Mesendoderm (in vitro differentiated cells): ENCODE measurements around the gene ECT2L.
A peak's percentile ranks its signal among the peaks of the same experiment; 100 is the strongest.

Source experiments
- DNase-seq: peaks from one replicate; pipeline ENCODE4 v3.0.0; 2013
- H2AK5ac ChIP-seq: 2 replicates; pipeline ENCODE4 v1.6.1; 2013; ENCODE audit warnings: low read length, inconsistent platforms
- H2BK120ac ChIP-seq: 2 replicates; pipeline ENCODE4 v1.6.1; 2013; ENCODE audit warnings: low read depth, mild to moderate bottlenecking, low read length, moderate library complexity, mixed read lengths
- H2BK15ac ChIP-seq: replicated peaks from 2 replicates; pipeline ENCODE4 v1.6.1; 2013; ENCODE audit warnings: low read depth, mild to moderate bottlenecking, moderate library complexity
- H2BK5ac ChIP-seq: 2 replicates; pipeline ENCODE4 v1.6.1; 2013; ENCODE audit warnings: low read length, inconsistent platforms
- H3K18ac ChIP-seq: 2 replicates; pipeline ENCODE4 v1.6.1; 2013; ENCODE audit warnings: mild to moderate bottlenecking, low read length, mixed read lengths
- H3K23ac ChIP-seq: one replicate; pipeline ENCODE4 v1.6.1; 2013; ENCODE audit warnings: low read length
- H3K27ac ChIP-seq: 2 replicates; pipeline ENCODE4 v1.5.1; 2013; ENCODE audit warnings: low read depth, mild to moderate bottlenecking, inconsistent platforms, low read length, moderate library complexity
- H3K27me3 ChIP-seq: 2 replicates; pipeline ENCODE4 v1.6.1; 2013; ENCODE audit warnings: low read length, control low read depth, mild to moderate bottlenecking, inconsistent platforms; ENCODE audit not compliant: insufficient read depth, poor library complexity
- H3K36me3 ChIP-seq: 2 replicates; pipeline ENCODE4 v1.6.1; 2013; ENCODE audit warnings: low read length, inconsistent platforms; ENCODE audit not compliant: control insufficient read depth, insufficient read depth
- H3K4ac ChIP-seq: one replicate; pipeline ENCODE4 v1.6.1; 2013; ENCODE audit warnings: low read depth, mild to moderate bottlenecking, low read length, moderate library complexity
- H3K4me1 ChIP-seq: 2 replicates; pipeline ENCODE4 v1.6.1; 2013; ENCODE audit warnings: low read depth, low read length, inconsistent platforms; ENCODE audit not compliant: control insufficient read depth
- H3K4me2 ChIP-seq: 2 replicates; pipeline ENCODE4 v1.6.1; 2013; ENCODE audit warnings: low read length
- H3K4me3 ChIP-seq: 2 replicates; pipeline ENCODE4 v1.5.1; 2013; ENCODE audit warnings: mild to moderate bottlenecking, low read length
- H3K56ac ChIP-seq: one replicate; pipeline ENCODE4 v1.6.1; 2013; ENCODE audit warnings: low read length
- H3K79me1 ChIP-seq: 2 replicates; pipeline ENCODE4 v1.6.1; 2013; ENCODE audit warnings: low read length, inconsistent platforms
- H3K79me2 ChIP-seq: 2 replicates; pipeline ENCODE4 v1.6.1; 2013; ENCODE audit warnings: mild to moderate bottlenecking, low read length; ENCODE audit not compliant: control insufficient read depth, insufficient read depth
- H3K9ac ChIP-seq: 2 replicates; pipeline ENCODE4 v1.6.1; 2013; ENCODE audit warnings: low read length, inconsistent platforms
- H4K5ac ChIP-seq: one replicate; pipeline ENCODE4 v1.6.1; 2013; ENCODE audit warnings: low read length
- H4K8ac ChIP-seq: one replicate; pipeline ENCODE4 v1.6.1; 2013; ENCODE audit warnings: low read depth, mild to moderate bottlenecking, control low read depth, low read length, moderate library complexity
- WGBS: extraction: QIAGEN DNeasy Blood & Tissue Kit; methylation state at CpG from one replicate; pipeline ENCODE4 v1.1.7; 2013; ENCODE audit warnings: low lambda C conversion rate, missing lambda C conversion rate; ENCODE audit not compliant: insufficient coverage; ENCODE audit errors: extremely low coverage; 5-methylcytosine and 5-hydroxymethylcytosine counted together

The ECT2L gene

GRCh38 chr6:138772596-138773176 is 23.2 kb upstream of the ECT2L start:
- no peaks in the 10 kb centered on the region for H3K79me2 ChIP-seq
- H3K18ac ChIP-seq: no peak overlapping the region
- WGBS: no CpG with 5 or more reads among the region's 8 CpGs
- H3K23ac ChIP-seq: no peak overlapping the region
- H4K8ac ChIP-seq: no peak overlapping the region
- no peak overlapping the region for H2BK120ac ChIP-seq
- DNase-seq: no peak
- no peaks in the 10 kb centered on the region for H3K36me3 ChIP-seq
- no peak overlapping the region for H2BK5ac ChIP-seq
- no peaks in the 10 kb centered on the region for H3K79me1 ChIP-seq
- peak overlapping the region; percentile 63 for H3K4me3 ChIP-seq
- H3K9ac ChIP-seq: peak overlapping the region; percentile 74
- peak overlapping the region; percentile 96 for H3K4me2 ChIP-seq
- no peak overlapping the region for H4K5ac ChIP-seq
- no peaks in the 10 kb centered on the region for H3K4me1 ChIP-seq
- no peaks in the 10 kb centered on the region for H3K27me3 ChIP-seq
- no peak overlapping the region for H2AK5ac ChIP-seq
- H3K4ac ChIP-seq: no peak overlapping the region
- H3K56ac ChIP-seq: peak overlapping the region; percentile 89
- no peak overlapping the region for H2BK15ac ChIP-seq
- no peak overlapping the region for H3K27ac ChIP-seq

- no peaks in the 10 kb centered on the region for H3K4me1 ChIP-seq
- H4K5ac ChIP-seq: no peak within 1 kb of the TSS
- peak within 1 kb of the TSS; percentile 95 for H3K56ac ChIP-seq
- peak within 1 kb of the TSS; percentile 35 for H3K18ac ChIP-seq
- no peak within 1 kb of the TSS for H2BK120ac ChIP-seq
- peak within 1 kb of the TSS; percentile 74 for H3K27ac ChIP-seq
- no peak within 1 kb of the TSS for H2BK15ac ChIP-seq
- H3K4ac ChIP-seq: peak within 1 kb of the TSS; percentile 41
- H3K4me2 ChIP-seq: peak within 1 kb of the TSS; percentile 96
- DNase-seq: peak; percentile 98
- no peak within 1 kb of the TSS for H2AK5ac ChIP-seq
- H3K23ac ChIP-seq: no peak within 1 kb of the TSS
- no peaks in the 10 kb centered on the region for H3K27me3 ChIP-seq
- no peaks in the 10 kb centered on the region for H3K79me2 ChIP-seq
- peak within 1 kb of the TSS; percentile 82 for H3K9ac ChIP-seq
- H3K36me3 ChIP-seq: no peaks in the 10 kb centered on the region
- peak within 1 kb of the TSS; percentile 75 for H3K4me3 ChIP-seq
- H2BK5ac ChIP-seq: peak within 1 kb of the TSS; percentile 90
- H3K79me1 ChIP-seq: no peaks in the 10 kb centered on the region
- H4K8ac ChIP-seq: peak within 1 kb of the TSS; percentile 56
- WGBS: no CpG with 5 or more reads among the region's 47 CpGs
These were observed 22.5 kb upstream of the ECT2L start, which contains the start of gene CCDC28A for GRCh38 chr6:138773177-138774091. CCDC28A (plus strand) TSS chr6:138773769; CDS start chr6:138776121, 2,352 bp downstream.

GRCh38 chr6:138774370-138774769 is 21.5 kb upstream of the ECT2L start:
- Histone ChIP-seq H3K36me3 (no peaks in the 10 kb centered on the region), H3K4me3 (no peak overlapping the region), H3K27me3 (no peaks in the 10 kb centered on the region), H3K79me2 (no peaks in the 10 kb centered on the region), H4K5ac (no peak overlapping the region), H3K4ac (no peak overlapping the region), H2BK5ac (no peak overlapping the region), H2BK15ac (no peak overlapping the region), H3K18ac (no peak overlapping the region), H2AK5ac (no peak overlapping the region), H3K4me2 (no peak overlapping the region), H3K23ac (no peak overlapping the region), H2BK120ac (no peak overlapping the region), H3K79me1 (no peaks in the 10 kb centered on the region), H3K27ac (no peak overlapping the region), H3K4me1 (no peaks in the 10 kb centered on the region), H3K9ac (no peak overlapping the region), H3K56ac (no peak overlapping the region), H4K8ac (peak overlapping the region; percentile 56)
- WGBS: no CpG with 5 or more reads among the region's 3 CpGs
- DNase-seq: no peak

GRCh38 chr6:138776659-138777058 is 19.2 kb upstream of the ECT2L start:
- Histone ChIP-seq H3K9ac (no peak overlapping the region), H3K4me3 (no peak overlapping the region), H3K4me1 (no peaks in the 10 kb centered on the region), H2BK15ac (no peak overlapping the region), H2BK120ac (no peak overlapping the region), H2AK5ac (no peak overlapping the region), H4K8ac (no peak overlapping the region), H3K27ac (no peak overlapping the region), H3K23ac (no peak overlapping the region), H3K79me1 (no peaks in the 10 kb centered on the region), H3K36me3 (no peaks in the 10 kb centered on the region), H3K27me3 (no peaks in the 10 kb centered on the region), H3K4me2 (no peak overlapping the region), H3K79me2 (no peaks in the 10 kb centered on the region), H2BK5ac (no peak overlapping the region), H4K5ac (no peak overlapping the region), H3K18ac (no peak overlapping the region), H3K56ac (no peak overlapping the region), H3K4ac (no peak overlapping the region)
- no CpG with 5 or more reads among the region's 1 CpG for WGBS
- no peak for DNase-seq

GRCh38 chr6:138778331-138778730 is 17.6 kb upstream of the ECT2L start:
- Histone ChIP-seq H3K9ac (no peak overlapping the region), H3K4me3 (no peak overlapping the region), H2AK5ac (no peak overlapping the region), H4K8ac (no peak overlapping the region), H3K79me2 (no peaks in the 10 kb centered on the region), H2BK15ac (no peak overlapping the region), H3K56ac (no peak overlapping the region), H3K4me2 (no peak overlapping the region), H3K18ac (no peak overlapping the region), H3K36me3 (no peaks in the 10 kb centered on the region), H3K4ac (no peak overlapping the region), H3K4me1 (no peaks in the 10 kb centered on the region), H3K79me1 (no peaks in the 10 kb centered on the region), H3K27me3 (no peaks in the 10 kb centered on the region), H3K23ac (no peak overlapping the region), H4K5ac (no peak overlapping the region), H2BK120ac (no peak overlapping the region), H2BK5ac (no peak overlapping the region), H3K27ac (no peak overlapping the region)
- no CpG with 5 or more reads among the region's 6 CpGs for WGBS
- DNase-seq: peak; percentile 63
